ENCODE measurements around the gene CD9.

The CD9 gene

GRCh38 chr12:6192604-6193380, 7.4 kb upstream of the CD9 start:
- Histone ChIP-seq H3K4me3 (ENCODE audit: low read depth in 1 of 2, low read length in 2 of 2) (no peak overlapping the region), H2AFZ (ENCODE audit: low read depth, low read length) (no peak overlapping the region), H3K36me3 (ENCODE audit: insufficient read depth, low read length) (no peaks in the 10 kb centered on the region), H3K9ac (ENCODE audit: low read depth, low read length) (no peak overlapping the region), H3K4me2 (ENCODE audit: insufficient read depth, low read length) (no peak overlapping the region), H3K27ac (ENCODE audit: low read length) (no peak overlapping the region), H3K27me3 (ENCODE audit: insufficient read depth, low read length, poor library complexity) (peaks cover 28% of the 10 kb centered on the region), H3K9me3 (ENCODE audit: insufficient read depth, low read length, severe bottlenecking) (no peaks in the 10 kb centered on the region), H3K79me2 (ENCODE audit: insufficient read depth, low read length) (no peaks in the 10 kb centered on the region), H3K4me1 (ENCODE audit: insufficient read depth, low read length) (no peaks in the 10 kb centered on the region), H4K20me1 (ENCODE audit: insufficient read depth, low read length) (no peaks in the 10 kb centered on the region)
- DNase-seq, result no peak
- no peak for ATAC-seq (ENCODE audit: insufficient read depth, low read depth)
- TF ChIP-seq EZH2 (IDR thresholded peaks at IDR 0.05; ENCODE audit: borderline replicate concordance, low read depth, low read length, severe bottlenecking), result no peak
- TF ChIP-seq CTCF (IDR thresholded peaks at IDR 0.05; ENCODE audit: borderline replicate concordance, extremely low read depth, low read length, poor library complexity, severe bottlenecking), result no peak

GRCh38 chr12:6193853-6194815, 6.1 kb upstream of the CD9 start:
- ATAC-seq (ENCODE audit: insufficient read depth, low read depth), result no peak
- Histone ChIP-seq H3K36me3 (ENCODE audit: insufficient read depth, low read length) (no peaks in the 10 kb centered on the region), H3K9me3 (ENCODE audit: insufficient read depth, low read length, severe bottlenecking) (no peaks in the 10 kb centered on the region), H3K4me1 (ENCODE audit: insufficient read depth, low read length) (no peaks in the 10 kb centered on the region), H3K27me3 (ENCODE audit: insufficient read depth, low read length, poor library complexity) (peaks cover 26% of the 10 kb centered on the region), H2AFZ (ENCODE audit: low read depth, low read length) (no peak overlapping the region), H3K4me3 (ENCODE audit: low read depth in 1 of 2, low read length in 2 of 2) (no peak overlapping the region), H3K4me2 (ENCODE audit: insufficient read depth, low read length) (no peak overlapping the region), H4K20me1 (ENCODE audit: insufficient read depth, low read length) (no peaks in the 10 kb centered on the region), H3K27ac (ENCODE audit: low read length) (no peak overlapping the region), H3K9ac (ENCODE audit: low read depth, low read length) (no peak overlapping the region), H3K79me2 (ENCODE audit: insufficient read depth, low read length) (no peaks in the 10 kb centered on the region)
- DNase-seq, result no peak
- TF ChIP-seq CTCF (IDR thresholded peaks at IDR 0.05; ENCODE audit: borderline replicate concordance, extremely low read depth, low read length, poor library complexity, severe bottlenecking) (no peak), EZH2 (IDR thresholded peaks at IDR 0.05; ENCODE audit: borderline replicate concordance, low read depth, low read length, severe bottlenecking) (no peak)

- Histone ChIP-seq H3K4me2 (ENCODE audit: insufficient read depth, low read length) (no peak overlapping the region), H3K27ac (ENCODE audit: low read length) (no peak overlapping the region), H3K27me3 (ENCODE audit: insufficient read depth, low read length, poor library complexity) (peaks cover 33% of the 10 kb centered on the region), H3K4me1 (ENCODE audit: insufficient read depth, low read length) (no peaks in the 10 kb centered on the region), H3K36me3 (ENCODE audit: insufficient read depth, low read length) (no peaks in the 10 kb centered on the region), H2AFZ (ENCODE audit: low read depth, low read length) (no peak overlapping the region), H3K79me2 (ENCODE audit: insufficient read depth, low read length) (no peaks in the 10 kb centered on the region), H4K20me1 (ENCODE audit: insufficient read depth, low read length) (no peaks in the 10 kb centered on the region), H3K9ac (ENCODE audit: low read depth, low read length) (no peak overlapping the region), H3K9me3 (ENCODE audit: insufficient read depth, low read length, severe bottlenecking) (no peaks in the 10 kb centered on the region), H3K4me3 (ENCODE audit: low read depth in 1 of 2, low read length in 2 of 2) (no peak overlapping the region)
- ATAC-seq (ENCODE audit: insufficient read depth, low read depth) (peak; percentile 96), DNase-seq (peak; percentile 68)
- TF ChIP-seq CTCF (IDR thresholded peaks at IDR 0.05; ENCODE audit: borderline replicate concordance, extremely low read depth, low read length, poor library complexity, severe bottlenecking), result peak; percentile 94
- no peak for TF ChIP-seq EZH2 (IDR thresholded peaks at IDR 0.05; ENCODE audit: borderline replicate concordance, low read depth, low read length, severe bottlenecking)
Measured at GRCh38 chr12:6195665-6196535, 4.3 kb upstream of the CD9 start.

All from DND-41 (cell line).